ENCODE results near the gene SLC39A1. TPM values are rescaled to one million over a fixed set of nuclear protein-coding genes. Genes with fewer than 3 reads are reported as not detected.

Gene SLC39A1
- polyA plus RNA-seq, 1 donor from 2014 or later: 35.2 TPM

- Histone ChIP-seq H3K9ac (ENCODE audit: low read length) (no peak overlapping the region), H3K4me2 (ENCODE audit: low read length) (no peak overlapping the region), H2AFZ (ENCODE audit: low read depth, low read length) (no peak overlapping the region), H3K79me2 (replicated peaks; ENCODE audit: insufficient read depth, low read length) (peaks cover 11% of the 10 kb centered on the region), H3K9me2 (ENCODE audit: insufficient read depth, low read length) (no peaks in the 10 kb centered on the region), H3K27me3 (ENCODE audit: insufficient read depth, low read depth, low read length) (no peaks in the 10 kb centered on the region), H4K20me1 (ENCODE audit: insufficient read depth) (no peaks in the 10 kb centered on the region), H3F3A (ENCODE audit: insufficient read depth, low read length, poor library complexity, severe bottlenecking) (no peaks in the 10 kb centered on the region), H3K36me3 (ENCODE audit: insufficient read depth, low read length) (no peaks in the 10 kb centered on the region), H3K27ac (ENCODE audit: low read length) (no peak overlapping the region), H3K9me3 (ENCODE audit: low read length) (no peaks in the 10 kb centered on the region), H3K4me3 (ENCODE audit: low read length) (no peak overlapping the region)
- no peak for TF ChIP-seq CTCF (IDR thresholded peaks at IDR 0.05; ENCODE audit: poor library complexity, severe bottlenecking)
- no peak for TF ChIP-seq SMC3 (conservative IDR thresholded peaks at IDR 0.05; ENCODE audit: poor library complexity)
- no peak for TF ChIP-seq REST (IDR thresholded peaks at IDR 0.05; ENCODE audit: borderline replicate concordance)
- TF ChIP-seq EP300 (conservative IDR thresholded peaks at IDR 0.05; ENCODE audit: poor library complexity, severe bottlenecking): no peak
- no peak for TF ChIP-seq POLR2AphosphoS5 (IDR thresholded peaks at IDR 0.05)
- TF ChIP-seq MXI1 (conservative IDR thresholded peaks at IDR 0.05; ENCODE audit: poor library complexity, severe bottlenecking): no peak
- no peak for TF ChIP-seq RAD21 (conservative IDR thresholded peaks at IDR 0.05)
- no peak for TF ChIP-seq TAF1 (IDR thresholded peaks at IDR 0.05; ENCODE audit: low read depth)
- TF ChIP-seq EZH2 (IDR thresholded peaks at IDR 0.05; ENCODE audit: borderline replicate concordance, insufficient read depth, low read length, poor library complexity, severe bottlenecking): no peak
Observed at GRCh38 chr1:153973071-153973470, 9.7 kb upstream of the SLC39A1 start.

GRCh38 chr1:153970346-153970745 lies 7.0 kb upstream of the SLC39A1 start:
- Histone ChIP-seq H3K9me2 (ENCODE audit: insufficient read depth, low read length) (no peaks in the 10 kb centered on the region), H3K4me2 (ENCODE audit: low read length) (no peak overlapping the region), H2AFZ (ENCODE audit: low read depth, low read length) (no peak overlapping the region), H3K79me2 (replicated peaks; ENCODE audit: insufficient read depth, low read length) (no peaks in the 10 kb centered on the region), H3K27ac (ENCODE audit: low read length) (no peak overlapping the region), H3K36me3 (ENCODE audit: insufficient read depth, low read length) (no peaks in the 10 kb centered on the region), H3K9ac (ENCODE audit: low read length) (no peak overlapping the region), H3K9me3 (ENCODE audit: low read length) (no peaks in the 10 kb centered on the region), H3K27me3 (ENCODE audit: insufficient read depth, low read depth, low read length) (no peaks in the 10 kb centered on the region), H3K4me3 (ENCODE audit: low read length) (no peak overlapping the region), H4K20me1 (ENCODE audit: insufficient read depth) (no peaks in the 10 kb centered on the region), H3F3A (ENCODE audit: insufficient read depth, low read length, poor library complexity, severe bottlenecking) (peaks cover 4% of the 10 kb centered on the region)
- TF ChIP-seq RAD21 (conservative IDR thresholded peaks at IDR 0.05) (no peak), SMC3 (conservative IDR thresholded peaks at IDR 0.05; ENCODE audit: poor library complexity) (no peak), CTCF (IDR thresholded peaks at IDR 0.05; ENCODE audit: poor library complexity, severe bottlenecking) (no peak), MXI1 (conservative IDR thresholded peaks at IDR 0.05; ENCODE audit: poor library complexity, severe bottlenecking) (no peak), REST (IDR thresholded peaks at IDR 0.05; ENCODE audit: borderline replicate concordance) (no peak), TAF1 (IDR thresholded peaks at IDR 0.05; ENCODE audit: low read depth) (no peak), EP300 (conservative IDR thresholded peaks at IDR 0.05; ENCODE audit: poor library complexity, severe bottlenecking) (no peak)

All from neural cell (in vitro differentiated cells).